ENCODE results near the gene TNFRSF11A. TPM values are rescaled to one million over a fixed set of nuclear protein-coding genes. Genes with fewer than 3 reads are reported as not detected.

The TNFRSF11A gene
- total RNA-seq, 1 donor from 2014 or later = 89.9 TPM

DNA sequence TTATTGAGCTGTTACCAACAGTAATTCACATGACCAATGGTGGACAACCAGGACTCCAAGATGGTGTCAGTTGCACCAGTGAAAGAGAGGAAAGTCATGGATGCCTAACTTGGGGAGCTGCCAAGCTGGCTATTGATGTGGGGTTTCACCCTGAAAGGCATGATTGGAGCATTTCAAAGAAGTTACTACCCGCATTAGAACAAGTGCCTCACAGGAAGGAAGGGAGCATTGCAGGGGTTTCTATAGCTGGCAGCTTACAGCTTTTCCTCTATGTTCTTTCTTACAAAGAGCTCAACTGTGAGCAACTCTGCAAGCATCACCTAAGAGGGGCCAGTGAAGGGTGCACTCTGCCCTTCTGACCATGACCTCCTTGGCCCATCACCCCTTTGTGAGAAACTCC is 93.1 kb downstream of the TNFRSF11A start:
- Mint-ChIP-seq H3K36me3 (ENCODE audit: low read depth, unreplicated experiment) (no peaks in the 10 kb centered on the region), H3K4me3 (ENCODE audit: unreplicated experiment) (no peak overlapping the region), H3K27ac (ENCODE audit: unreplicated experiment) (no peak overlapping the region), H3K9me3 (ENCODE audit: unreplicated experiment) (no peaks in the 10 kb centered on the region), H3K27me3 (ENCODE audit: unreplicated experiment) (no peaks in the 10 kb centered on the region), H3K4me1 (ENCODE audit: unreplicated experiment) (no peaks in the 10 kb centered on the region)
- no peak for DNase-seq (ENCODE audit: low spot score)
- TF ChIP-seq, protein P1, sequence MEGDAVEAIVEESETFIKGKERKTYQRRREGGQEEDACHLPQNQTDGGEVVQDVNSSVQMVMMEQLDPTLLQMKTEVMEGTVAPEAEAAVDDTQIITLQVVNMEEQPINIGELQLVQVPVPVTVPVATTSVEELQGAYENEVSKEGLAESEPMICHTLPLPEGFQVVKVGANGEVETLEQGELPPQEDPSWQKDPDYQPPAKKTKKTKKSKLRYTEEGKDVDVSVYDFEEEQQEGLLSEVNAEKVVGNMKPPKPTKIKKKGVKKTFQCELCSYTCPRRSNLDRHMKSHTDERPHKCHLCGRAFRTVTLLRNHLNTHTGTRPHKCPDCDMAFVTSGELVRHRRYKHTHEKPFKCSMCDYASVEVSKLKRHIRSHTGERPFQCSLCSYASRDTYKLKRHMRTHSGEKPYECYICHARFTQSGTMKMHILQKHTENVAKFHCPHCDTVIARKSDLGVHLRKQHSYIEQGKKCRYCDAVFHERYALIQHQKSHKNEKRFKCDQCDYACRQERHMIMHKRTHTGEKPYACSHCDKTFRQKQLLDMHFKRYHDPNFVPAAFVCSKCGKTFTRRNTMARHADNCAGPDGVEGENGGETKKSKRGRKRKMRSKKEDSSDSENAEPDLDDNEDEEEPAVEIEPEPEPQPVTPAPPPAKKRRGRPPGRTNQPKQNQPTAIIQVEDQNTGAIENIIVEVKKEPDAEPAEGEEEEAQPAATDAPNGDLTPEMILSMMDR (IDR thresholded peaks at IDR 0.05; ENCODE audit: unreplicated experiment) = no peak

DNA sequence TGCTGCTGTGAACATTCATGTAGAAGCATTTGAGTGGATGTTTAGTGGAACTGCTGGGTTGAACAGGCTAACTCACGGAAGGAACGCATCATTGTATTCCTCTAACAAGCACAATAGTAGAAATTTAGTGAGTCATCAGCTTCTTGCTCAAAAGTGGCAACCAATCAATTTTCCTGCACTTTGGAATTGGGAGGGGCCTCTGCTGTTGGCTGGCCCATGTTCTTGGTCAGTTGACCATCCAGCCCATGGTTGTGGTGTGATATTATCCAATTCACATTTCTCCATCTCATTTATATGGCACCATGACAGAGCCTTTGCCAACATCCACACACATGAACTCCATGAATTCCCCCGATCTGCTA is 95.0 kb downstream of the TNFRSF11A start:
- TF ChIP-seq, protein P1 (IDR thresholded peaks at IDR 0.05; ENCODE audit: unreplicated experiment) = no peak
- DNase-seq (ENCODE audit: low spot score) = no peak
- H3K4me3 Mint-ChIP-seq (ENCODE audit: unreplicated experiment) = no peak overlapping the region
- H3K9me3 Mint-ChIP-seq (ENCODE audit: unreplicated experiment) = no peaks in the 10 kb centered on the region
- H3K27ac Mint-ChIP-seq (ENCODE audit: unreplicated experiment) = no peak overlapping the region
- no peaks in the 10 kb centered on the region for H3K36me3 Mint-ChIP-seq (ENCODE audit: low read depth, unreplicated experiment)
- H3K4me1 Mint-ChIP-seq (ENCODE audit: unreplicated experiment) = peaks cover 1% of the 10 kb centered on the region
- H3K27me3 Mint-ChIP-seq (ENCODE audit: unreplicated experiment) = no peaks in the 10 kb centered on the region

DNA sequence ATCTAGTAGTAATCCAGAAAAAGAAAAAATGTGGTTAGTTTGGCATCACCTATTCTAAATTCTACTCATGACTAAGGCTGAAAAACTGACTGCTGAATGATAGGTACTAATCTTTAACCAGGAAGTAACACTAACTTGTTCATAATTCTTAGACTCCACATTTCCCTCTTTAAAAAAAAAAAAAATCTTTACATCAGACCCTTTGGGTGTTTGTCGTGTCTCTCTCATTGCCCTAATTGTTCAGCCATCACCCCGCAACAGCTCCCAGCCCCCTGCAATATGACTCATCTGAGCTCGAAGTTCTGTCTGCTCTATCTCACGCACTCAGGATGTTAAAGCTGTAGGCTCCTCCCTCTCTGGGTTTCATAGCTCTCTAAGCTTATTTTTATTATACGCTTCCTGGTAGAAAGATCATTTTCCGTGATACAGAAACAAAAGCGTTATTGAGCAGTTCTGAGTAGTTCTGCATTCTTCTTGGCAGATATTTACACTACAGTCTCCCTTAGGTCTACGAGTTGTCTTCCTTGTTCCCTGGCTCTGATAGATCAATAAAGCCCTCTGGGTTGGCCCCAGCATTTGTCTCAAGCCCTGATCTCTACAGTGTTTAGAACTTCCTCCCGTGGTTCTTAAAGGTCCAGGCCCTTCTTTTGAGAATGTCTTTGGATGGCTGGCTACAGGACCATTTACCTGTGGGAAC is 95.6 kb downstream of the TNFRSF11A start:
- no peak overlapping the region for H3K4me3 Mint-ChIP-seq (ENCODE audit: unreplicated experiment)
- H3K9me3 Mint-ChIP-seq (ENCODE audit: unreplicated experiment) = no peaks in the 10 kb centered on the region
- DNase-seq (ENCODE audit: low spot score) = no peak
- H3K4me1 Mint-ChIP-seq (ENCODE audit: unreplicated experiment) = peaks cover 6% of the 10 kb centered on the region
- no peaks in the 10 kb centered on the region for H3K27me3 Mint-ChIP-seq (ENCODE audit: unreplicated experiment)
- no peaks in the 10 kb centered on the region for H3K36me3 Mint-ChIP-seq (ENCODE audit: low read depth, unreplicated experiment)
- no peak overlapping the region for H3K27ac Mint-ChIP-seq (ENCODE audit: unreplicated experiment)
- TF ChIP-seq, protein P1 (IDR thresholded peaks at IDR 0.05; ENCODE audit: unreplicated experiment) = no peak

DNA sequence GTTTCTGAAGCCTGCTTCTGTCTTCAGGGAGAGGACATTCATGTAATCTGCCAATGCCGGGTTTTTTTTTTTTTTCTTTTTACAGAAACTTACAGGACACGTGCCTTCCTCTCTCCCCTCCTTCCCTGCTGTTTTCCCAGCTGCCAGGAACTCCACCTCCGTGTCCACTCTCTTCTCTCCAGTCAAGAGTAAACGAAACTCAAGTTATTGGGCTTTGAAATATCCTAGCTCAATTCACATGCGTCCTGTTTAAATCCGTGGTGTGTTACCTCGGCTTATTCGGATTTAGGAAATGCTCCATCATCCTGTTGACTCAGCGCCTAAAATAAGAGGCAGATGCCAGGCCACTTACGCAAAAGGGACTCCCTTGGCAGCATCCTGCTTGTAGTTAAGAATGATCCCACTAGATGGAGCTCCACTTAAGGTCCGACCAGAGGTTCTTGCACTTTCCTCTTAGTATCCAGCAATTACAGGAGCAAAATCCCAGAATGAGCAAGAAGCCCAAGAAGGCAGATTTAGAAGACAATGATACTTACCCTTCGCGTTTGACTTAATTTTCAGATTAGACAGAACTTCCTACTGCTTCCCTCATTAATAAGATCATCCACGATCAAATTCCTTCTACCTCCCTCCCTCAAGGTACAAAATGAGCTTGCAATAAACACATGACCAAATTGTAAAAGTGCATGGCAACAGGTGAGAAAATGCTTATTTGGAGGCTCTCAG is 100.5 kb downstream of the TNFRSF11A start:
- Mint-ChIP-seq H3K36me3 (ENCODE audit: low read depth, unreplicated experiment) (no peaks in the 10 kb centered on the region), H3K4me3 (ENCODE audit: unreplicated experiment) (peak overlapping the region; percentile 81), H3K4me1 (ENCODE audit: unreplicated experiment) (peaks cover 9% of the 10 kb centered on the region), H3K27ac (ENCODE audit: unreplicated experiment) (peak overlapping the region; percentile 90), H3K27me3 (ENCODE audit: unreplicated experiment) (no peaks in the 10 kb centered on the region), H3K9me3 (ENCODE audit: unreplicated experiment) (no peaks in the 10 kb centered on the region)
- TF ChIP-seq, protein P1 (IDR thresholded peaks at IDR 0.05; ENCODE audit: unreplicated experiment) = peak; percentile 82
- DNase-seq (ENCODE audit: low spot score) = peak; percentile 83

GRCh38 chr18:62426191-62426488 is 101.0 kb downstream of the TNFRSF11A start:
- H3K9me3 Mint-ChIP-seq (ENCODE audit: unreplicated experiment) = no peaks in the 10 kb centered on the region
- DNase-seq (ENCODE audit: low spot score) = no peak
- no peaks in the 10 kb centered on the region for H3K36me3 Mint-ChIP-seq (ENCODE audit: low read depth, unreplicated experiment)
- no peak overlapping the region for H3K27ac Mint-ChIP-seq (ENCODE audit: unreplicated experiment)
- no peak overlapping the region for H3K4me3 Mint-ChIP-seq (ENCODE audit: unreplicated experiment)
- H3K27me3 Mint-ChIP-seq (ENCODE audit: unreplicated experiment) = peaks cover under 1% of the 10 kb centered on the region
- TF ChIP-seq, protein P1 (IDR thresholded peaks at IDR 0.05; ENCODE audit: unreplicated experiment) = no peak
- H3K4me1 Mint-ChIP-seq (ENCODE audit: unreplicated experiment) = peaks cover 9% of the 10 kb centered on the region

Data from endothelial cell (in vitro differentiated cells).